Measurements from ENCODE around the gene ATP5ME.
A peak's percentile ranks its signal among the peaks of the same experiment; 100 is the strongest.

Gene ATP5ME

GRCh38 chr4:666822-667544, 7.1 kb downstream of the ATP5ME start:
- DNase-seq (ENCODE audit: low read depth) = no peak

GRCh38 chr4:666436-666810, 7.7 kb downstream of the ATP5ME start:
- no peak for DNase-seq (ENCODE audit: low read depth)

GRCh38 chr4:665751-666435, 8.2 kb downstream of the ATP5ME start:
- DNase-seq (ENCODE audit: low read depth) = no peak

GRCh38 chr4:665381-665750, 8.7 kb downstream of the ATP5ME start:
- DNase-seq (ENCODE audit: low read depth) = no peak

- no peak for DNase-seq (ENCODE audit: low read depth)
These were observed 9.3 kb downstream of the ATP5ME start for GRCh38 chr4:664713-665231.

- peak; percentile 70 for DNase-seq (ENCODE audit: low read depth)
These were observed 10.3 kb downstream of the ATP5ME start for GRCh38 chr4:663438-664428.

GRCh38 chr4:663046-663437, 11.0 kb downstream of the ATP5ME start:
- no peak for DNase-seq (ENCODE audit: low read depth)

GRCh38 chr4:661881-662761, 12.0 kb downstream of the ATP5ME start:
- DNase-seq (ENCODE audit: low read depth) = no peak

- DNase-seq (ENCODE audit: low read depth) = no peak
These were observed 12.8 kb downstream of the ATP5ME start for GRCh38 chr4:661231-661630.

GRCh38 chr4:660401-660800, 13.7 kb downstream of the ATP5ME start:
- DNase-seq (ENCODE audit: low read depth) = no peak

GRCh38 chr4:659851-660250, 14.2 kb downstream of the ATP5ME start:
- no peak for DNase-seq (ENCODE audit: low read depth)

GRCh38 chr4:658681-659667, 15.1 kb downstream of the ATP5ME start:
- DNase-seq (ENCODE audit: low read depth) = no peak

GRCh38 chr4:657834-658667, 16.0 kb downstream of the ATP5ME start:
- DNase-seq (ENCODE audit: low read depth) = no peak

- DNase-seq (ENCODE audit: low read depth) = no peak
These were observed 16.7 kb downstream of the ATP5ME start for GRCh38 chr4:657338-657833.

- no peak for DNase-seq (ENCODE audit: low read depth)
These were observed 17.4 kb downstream of the ATP5ME start for GRCh38 chr4:656436-657337.

GRCh38 chr4:655464-656151, 18.5 kb downstream of the ATP5ME start:
- DNase-seq (ENCODE audit: low read depth) = no peak

- no peak for DNase-seq (ENCODE audit: low read depth)
These were observed 19.1 kb downstream of the ATP5ME start for GRCh38 chr4:654871-655463.
